Neural cell (in vitro differentiated cells): Measurements from ENCODE around the gene HOXA2. TPM values are rescaled to one million over a fixed set of nuclear protein-coding genes. Genes with fewer than 3 reads are reported as not detected.

Experiments used
- H2AFZ ChIP-seq: fragments of 200-600, 300-800 bp; sonication (generic), shearing (Covaris generic); 2 replicates; pipeline ENCODE4 v1.6.0; 2014; ENCODE audit warnings: low read depth, mild to moderate bottlenecking, antibody characterized with exemption, low read length, moderate library complexity
- H3F3A ChIP-seq: fragments of 200-600 bp; shearing (Covaris generic); 2 replicates; pipeline ENCODE4 v1.6.1; 2016; ENCODE audit warnings: mild to moderate bottlenecking, moderate library complexity, mixed read lengths, antibody characterized with exemption, low read length; ENCODE audit not compliant: insufficient read depth, poor library complexity, severe bottlenecking
- H3K27ac ChIP-seq: fragments of 200-600, 300-800 bp; sonication (generic), shearing (Covaris generic); 2 replicates; pipeline ENCODE4 v1.5.1; 2014; ENCODE audit warnings: mild to moderate bottlenecking, low read length, moderate library complexity
- H3K27me3 ChIP-seq: fragments of 300-800, 200-600 bp; sonication (generic), shearing (Covaris generic); 2 replicates; pipeline ENCODE4 v1.6.0; 2014; ENCODE audit warnings: mild to moderate bottlenecking, low read depth, low read length, moderate library complexity; ENCODE audit not compliant: insufficient read depth
- H3K36me3 ChIP-seq: fragments of 300-800, 200-600 bp; sonication (generic), shearing (Covaris generic); 2 replicates; pipeline ENCODE4 v1.5.1; 2014; ENCODE audit warnings: mild to moderate bottlenecking, antibody characterized with exemption, low read length, moderate library complexity; ENCODE audit not compliant: insufficient read depth
- H3K4me2 ChIP-seq: fragments of 300-800, 200-600 bp; sonication (generic), shearing (Covaris generic); 2 replicates; pipeline ENCODE4 v1.6.0; 2014; ENCODE audit warnings: mild to moderate bottlenecking, low read length
- H3K4me3 ChIP-seq: fragments of 300-800, 200-600 bp; sonication (generic), shearing (Covaris generic); 2 replicates; pipeline ENCODE4 v1.5.1; 2014; ENCODE audit warnings: mild to moderate bottlenecking, low read length, moderate library complexity
- H3K79me2 ChIP-seq: fragments of 200-600 bp; shearing (Covaris generic); replicated peaks from 2 replicates; pipeline ENCODE4 v1.6.0; 2014; ENCODE audit warnings: mild to moderate bottlenecking, low read length, moderate library complexity; ENCODE audit not compliant: insufficient read depth
- H3K9ac ChIP-seq: fragments of 300-800, 200-600 bp; sonication (generic), shearing (Covaris generic); 2 replicates; pipeline ENCODE4 v1.6.1; 2016; ENCODE audit warnings: mild to moderate bottlenecking, low read length, mixed read lengths
- H3K9me2 ChIP-seq: fragments of 200-600 bp; shearing (Covaris generic); 2 replicates; pipeline ENCODE4 v1.6.1; 2016; ENCODE audit warnings: mild to moderate bottlenecking, low read length, mixed read lengths; ENCODE audit not compliant: insufficient read depth
- H3K9me3 ChIP-seq: fragments of 200-600, 300-800 bp; sonication (generic), shearing (Covaris generic); 2 replicates; pipeline ENCODE4 v1.6.1; 2016; ENCODE audit warnings: mild to moderate bottlenecking, mixed run types, low read length, moderate library complexity, mixed read lengths
- H4K20me1 ChIP-seq: fragments of 200-600 bp; shearing (Covaris generic); 2 replicates; pipeline ENCODE4 v1.6.1; 2016; ENCODE audit warnings: mild to moderate bottlenecking, mixed run types; ENCODE audit not compliant: insufficient read depth
- EP300 ChIP-seq: fragments of 450-650 bp; conservative IDR thresholded peaks from 2 replicates; pipeline ENCODE4 v1.6.1; 2014; ENCODE audit warnings: antibody characterized with exemption, mild to moderate bottlenecking, moderate library complexity; ENCODE audit not compliant: poor library complexity, severe bottlenecking
- EZH2 ChIP-seq: fragments of 200-600, 300-800 bp; shearing (Covaris generic), sonication (generic); IDR thresholded peaks from 2 replicates; pipeline ENCODE4 v1.6.1; 2014; ENCODE audit warnings: antibody characterized with exemption, low read length, borderline replicate concordance, mild to moderate bottlenecking; ENCODE audit not compliant: insufficient read depth, poor library complexity, severe bottlenecking
- MXI1 ChIP-seq: fragments of 450-650 bp; conservative IDR thresholded peaks from 2 replicates; pipeline ENCODE4 v1.6.1; 2014; ENCODE audit warnings: antibody characterized with exemption, mild to moderate bottlenecking; ENCODE audit not compliant: poor library complexity, severe bottlenecking
- POLR2AphosphoS5 ChIP-seq: IDR thresholded peaks from 2 replicates; pipeline ENCODE4 v1.6.1; 2012
- RAD21 ChIP-seq: fragments of 450-650 bp; conservative IDR thresholded peaks from 2 replicates; pipeline ENCODE4 v1.6.1; 2014; ENCODE audit warnings: antibody characterized with exemption, mild to moderate bottlenecking, moderate library complexity
- SMC3 ChIP-seq: fragments of 450-650 bp; conservative IDR thresholded peaks from 2 replicates; pipeline ENCODE4 v1.6.1; 2014; ENCODE audit warnings: antibody characterized with exemption, mild to moderate bottlenecking, moderate library complexity; ENCODE audit not compliant: poor library complexity
- TAF1 ChIP-seq: IDR thresholded peaks from 2 replicates; pipeline ENCODE4 v1.6.1; 2012; ENCODE audit warnings: low read depth
- polyA plus RNA-seq: library from polyadenylated mRNA; depleted of rRNA; stranded (reverse); fragments of >200 nt; gene quantifications from 2 replicates; pipeline ENCODE4 v1.2.3, GENCODE V29; 2014
- TF ChIP-seq, protein P1 (sequence below): IDR thresholded peaks from 2 replicates; pipeline ENCODE4 v1.6.1; 2012; ENCODE audit warnings: borderline replicate concordance
- TF ChIP-seq, protein P2 (sequence below): fragments of 450-650 bp; IDR thresholded peaks from 2 replicates; pipeline ENCODE4 v1.5.1; 2014; ENCODE audit warnings: antibody characterized with exemption, mild to moderate bottlenecking, moderate library complexity; ENCODE audit not compliant: poor library complexity, severe bottlenecking

The HOXA2 gene
- polyA plus RNA-seq, 1 donor from 2014 or later, result not detected

DNA sequence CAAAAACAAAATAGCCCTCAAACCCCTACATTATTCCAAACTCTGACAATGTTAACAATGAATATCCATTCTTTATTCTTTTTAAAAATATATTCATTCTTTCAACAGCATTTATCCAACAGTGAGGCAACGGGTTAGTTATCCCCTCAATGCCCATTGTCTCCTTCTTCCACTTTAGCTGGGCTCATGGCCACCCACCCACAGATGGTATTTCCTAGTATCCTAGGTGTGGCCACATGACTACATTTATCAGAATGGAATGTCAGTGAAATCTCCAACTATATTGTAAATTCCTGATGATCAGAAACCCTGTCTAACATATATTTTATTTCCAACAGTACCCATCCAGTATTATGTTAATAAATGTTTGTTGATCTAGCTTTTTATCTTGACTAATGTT is 20.3 kb downstream of the HOXA2 start:
- no peak for TF ChIP-seq SMC3
- no peak for TF ChIP-seq TAF1
- no peak for TF ChIP-seq EP300
- no peak for TF ChIP-seq EZH2
- TF ChIP-seq, protein P1, sequence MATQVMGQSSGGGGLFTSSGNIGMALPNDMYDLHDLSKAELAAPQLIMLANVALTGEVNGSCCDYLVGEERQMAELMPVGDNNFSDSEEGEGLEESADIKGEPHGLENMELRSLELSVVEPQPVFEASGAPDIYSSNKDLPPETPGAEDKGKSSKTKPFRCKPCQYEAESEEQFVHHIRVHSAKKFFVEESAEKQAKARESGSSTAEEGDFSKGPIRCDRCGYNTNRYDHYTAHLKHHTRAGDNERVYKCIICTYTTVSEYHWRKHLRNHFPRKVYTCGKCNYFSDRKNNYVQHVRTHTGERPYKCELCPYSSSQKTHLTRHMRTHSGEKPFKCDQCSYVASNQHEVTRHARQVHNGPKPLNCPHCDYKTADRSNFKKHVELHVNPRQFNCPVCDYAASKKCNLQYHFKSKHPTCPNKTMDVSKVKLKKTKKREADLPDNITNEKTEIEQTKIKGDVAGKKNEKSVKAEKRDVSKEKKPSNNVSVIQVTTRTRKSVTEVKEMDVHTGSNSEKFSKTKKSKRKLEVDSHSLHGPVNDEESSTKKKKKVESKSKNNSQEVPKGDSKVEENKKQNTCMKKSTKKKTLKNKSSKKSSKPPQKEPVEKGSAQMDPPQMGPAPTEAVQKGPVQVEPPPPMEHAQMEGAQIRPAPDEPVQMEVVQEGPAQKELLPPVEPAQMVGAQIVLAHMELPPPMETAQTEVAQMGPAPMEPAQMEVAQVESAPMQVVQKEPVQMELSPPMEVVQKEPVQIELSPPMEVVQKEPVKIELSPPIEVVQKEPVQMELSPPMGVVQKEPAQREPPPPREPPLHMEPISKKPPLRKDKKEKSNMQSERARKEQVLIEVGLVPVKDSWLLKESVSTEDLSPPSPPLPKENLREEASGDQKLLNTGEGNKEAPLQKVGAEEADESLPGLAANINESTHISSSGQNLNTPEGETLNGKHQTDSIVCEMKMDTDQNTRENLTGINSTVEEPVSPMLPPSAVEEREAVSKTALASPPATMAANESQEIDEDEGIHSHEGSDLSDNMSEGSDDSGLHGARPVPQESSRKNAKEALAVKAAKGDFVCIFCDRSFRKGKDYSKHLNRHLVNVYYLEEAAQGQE, result no peak
- no peak for TF ChIP-seq MXI1
- no peak for TF ChIP-seq POLR2AphosphoS5
- TF ChIP-seq RAD21, result no peak
- TF ChIP-seq, protein P2, sequence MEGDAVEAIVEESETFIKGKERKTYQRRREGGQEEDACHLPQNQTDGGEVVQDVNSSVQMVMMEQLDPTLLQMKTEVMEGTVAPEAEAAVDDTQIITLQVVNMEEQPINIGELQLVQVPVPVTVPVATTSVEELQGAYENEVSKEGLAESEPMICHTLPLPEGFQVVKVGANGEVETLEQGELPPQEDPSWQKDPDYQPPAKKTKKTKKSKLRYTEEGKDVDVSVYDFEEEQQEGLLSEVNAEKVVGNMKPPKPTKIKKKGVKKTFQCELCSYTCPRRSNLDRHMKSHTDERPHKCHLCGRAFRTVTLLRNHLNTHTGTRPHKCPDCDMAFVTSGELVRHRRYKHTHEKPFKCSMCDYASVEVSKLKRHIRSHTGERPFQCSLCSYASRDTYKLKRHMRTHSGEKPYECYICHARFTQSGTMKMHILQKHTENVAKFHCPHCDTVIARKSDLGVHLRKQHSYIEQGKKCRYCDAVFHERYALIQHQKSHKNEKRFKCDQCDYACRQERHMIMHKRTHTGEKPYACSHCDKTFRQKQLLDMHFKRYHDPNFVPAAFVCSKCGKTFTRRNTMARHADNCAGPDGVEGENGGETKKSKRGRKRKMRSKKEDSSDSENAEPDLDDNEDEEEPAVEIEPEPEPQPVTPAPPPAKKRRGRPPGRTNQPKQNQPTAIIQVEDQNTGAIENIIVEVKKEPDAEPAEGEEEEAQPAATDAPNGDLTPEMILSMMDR, result no peak
- Histone ChIP-seq H3K4me3 (no peak overlapping the region), H3K4me2 (no peak overlapping the region), H3K27me3 (peaks cover 29% of the 10 kb centered on the region), H3K9ac (no peak overlapping the region), H3K27ac (no peak overlapping the region), H3K9me3 (no peaks in the 10 kb centered on the region), H2AFZ (no peak overlapping the region), H3K36me3 (no peaks in the 10 kb centered on the region), H3K79me2 (no peaks in the 10 kb centered on the region), H4K20me1 (no peaks in the 10 kb centered on the region), H3K9me2 (no peaks in the 10 kb centered on the region), H3F3A (no peaks in the 10 kb centered on the region)

DNA sequence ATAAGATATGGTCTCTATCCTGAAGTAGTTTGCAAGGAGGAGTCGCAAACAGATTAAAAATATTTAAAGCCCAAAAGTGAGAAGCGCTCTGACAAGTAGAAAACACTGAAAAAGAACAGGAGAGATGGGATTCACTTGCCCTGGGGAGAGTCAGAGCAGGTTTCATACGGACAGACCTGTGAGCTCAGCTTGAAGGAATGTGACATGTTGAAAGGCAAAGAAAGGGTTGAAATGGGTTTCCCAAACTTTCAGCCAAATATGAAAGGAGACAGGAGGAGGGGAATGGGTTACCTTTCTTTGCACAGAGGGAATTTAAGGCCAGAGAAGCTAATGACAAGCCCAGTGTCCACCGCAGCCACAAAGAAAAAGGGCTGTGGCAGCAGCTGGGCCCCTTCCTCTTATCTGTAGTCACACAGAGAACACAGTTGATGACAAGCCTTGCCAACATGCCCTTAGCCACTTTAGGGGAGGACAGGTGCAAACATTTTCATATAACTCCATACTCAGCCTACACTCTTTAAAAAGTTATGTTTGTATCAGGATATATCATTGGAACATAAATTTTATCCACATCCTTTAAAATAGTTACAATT is 21.5 kb downstream of the HOXA2 start:
- Histone ChIP-seq H3F3A (no peaks in the 10 kb centered on the region), H2AFZ (no peak overlapping the region), H3K4me2 (no peak overlapping the region), H3K9me3 (peaks cover under 1% of the 10 kb centered on the region), H3K79me2 (no peaks in the 10 kb centered on the region), H3K36me3 (no peaks in the 10 kb centered on the region), H4K20me1 (no peaks in the 10 kb centered on the region), H3K4me3 (no peak overlapping the region), H3K27me3 (peaks cover 17% of the 10 kb centered on the region), H3K27ac (no peak overlapping the region), H3K9ac (no peak overlapping the region), H3K9me2 (no peaks in the 10 kb centered on the region)
- TF ChIP-seq TAF1, result no peak
- TF ChIP-seq EP300, result no peak
- TF ChIP-seq RAD21, result no peak
- no peak for TF ChIP-seq POLR2AphosphoS5
- TF ChIP-seq, protein P1, result no peak
- no peak for TF ChIP-seq SMC3
- TF ChIP-seq, protein P2, result no peak
- TF ChIP-seq EZH2, result no peak
- no peak for TF ChIP-seq MXI1
